Measurements from ENCODE around the gene PARP11. TPM values are rescaled to one million over a fixed set of nuclear protein-coding genes. Genes with fewer than 3 reads are reported as not detected.

PARP11 gene
- total RNA-seq, 1 donor from 2014 or later, result 8.7 TPM

GRCh38 chr12:3838076-3838475 lies 35.1 kb downstream of the PARP11 start:
- TF ChIP-seq CTCF (IDR thresholded peaks at IDR 0.05), result no peak
- peaks cover 15% of the 10 kb centered on the region for H3K36me3 Mint-ChIP-seq (ENCODE audit: unreplicated experiment)
- no peak overlapping the region for H3K4me3 Mint-ChIP-seq (ENCODE audit: unreplicated experiment)
- no peaks in the 10 kb centered on the region for H3K4me1 Mint-ChIP-seq (ENCODE audit: unreplicated experiment)
- H3K27ac Mint-ChIP-seq (ENCODE audit: unreplicated experiment), result no peak overlapping the region
- no peaks in the 10 kb centered on the region for H3K27me3 Mint-ChIP-seq (ENCODE audit: unreplicated experiment)
- peaks cover 27% of the 10 kb centered on the region for H3K9me3 Mint-ChIP-seq (ENCODE audit: unreplicated experiment)
- DNase-seq (ENCODE audit: extremely low spot score, unreplicated experiment), result no peak

DNA sequence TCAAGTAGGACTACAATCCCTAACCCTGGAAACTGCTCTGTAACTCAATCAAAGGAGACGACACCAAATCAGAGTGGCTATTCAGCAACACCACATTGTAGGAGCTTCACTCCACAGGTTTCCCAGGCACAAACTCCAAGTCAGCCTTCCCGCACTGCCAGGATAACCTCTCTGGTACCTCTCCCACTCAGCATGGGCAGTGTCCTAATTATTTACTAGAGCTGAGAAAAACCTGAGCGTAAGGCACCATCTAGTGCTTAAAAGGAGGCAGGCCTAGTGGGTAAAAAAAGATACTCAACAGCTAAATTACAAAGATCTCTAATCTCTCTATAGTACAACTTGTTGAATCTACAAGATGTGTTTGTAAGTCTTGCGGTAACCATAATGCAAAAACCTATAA lies 36.1 kb downstream of the PARP11 start:
- Mint-ChIP-seq H3K27ac (ENCODE audit: unreplicated experiment) (no peak overlapping the region), H3K9me3 (ENCODE audit: unreplicated experiment) (peaks cover 27% of the 10 kb centered on the region), H3K36me3 (ENCODE audit: unreplicated experiment) (peaks cover 15% of the 10 kb centered on the region), H3K4me3 (ENCODE audit: unreplicated experiment) (no peak overlapping the region), H3K27me3 (ENCODE audit: unreplicated experiment) (no peaks in the 10 kb centered on the region), H3K4me1 (ENCODE audit: unreplicated experiment) (no peaks in the 10 kb centered on the region)
- DNase-seq (ENCODE audit: extremely low spot score, unreplicated experiment), result no peak
- no peak for TF ChIP-seq CTCF (IDR thresholded peaks at IDR 0.05)

GRCh38 chr12:3836641-3837040 lies 36.6 kb downstream of the PARP11 start:
- DNase-seq (ENCODE audit: extremely low spot score, unreplicated experiment), result no peak
- no peak for TF ChIP-seq CTCF (IDR thresholded peaks at IDR 0.05)
- Mint-ChIP-seq H3K4me3 (ENCODE audit: unreplicated experiment) (no peak overlapping the region), H3K9me3 (ENCODE audit: unreplicated experiment) (peaks cover 27% of the 10 kb centered on the region), H3K27me3 (ENCODE audit: unreplicated experiment) (no peaks in the 10 kb centered on the region), H3K36me3 (ENCODE audit: unreplicated experiment) (peaks cover 15% of the 10 kb centered on the region), H3K27ac (ENCODE audit: unreplicated experiment) (no peak overlapping the region), H3K4me1 (ENCODE audit: unreplicated experiment) (no peaks in the 10 kb centered on the region)

DNA sequence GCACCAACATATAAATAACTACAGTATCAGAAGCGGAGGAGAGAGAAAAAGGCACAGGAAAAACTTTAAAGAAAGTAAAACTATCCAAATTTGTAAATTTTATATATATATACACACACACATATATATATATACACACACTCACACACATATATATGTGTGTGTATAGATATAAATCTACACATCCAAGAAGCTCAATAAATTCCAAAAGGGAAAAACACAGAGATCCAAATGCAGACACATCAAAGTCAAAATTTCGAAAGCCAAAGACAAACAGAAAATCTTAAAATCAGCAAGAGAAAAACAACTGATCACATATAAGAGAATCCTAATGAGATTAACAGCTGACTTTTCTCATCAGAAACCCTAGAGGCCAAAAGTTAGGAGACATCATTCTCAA lies 37.3 kb downstream of the PARP11 start:
- Mint-ChIP-seq H3K27ac (ENCODE audit: unreplicated experiment) (no peak overlapping the region), H3K4me3 (ENCODE audit: unreplicated experiment) (no peak overlapping the region), H3K27me3 (ENCODE audit: unreplicated experiment) (no peaks in the 10 kb centered on the region), H3K4me1 (ENCODE audit: unreplicated experiment) (no peaks in the 10 kb centered on the region), H3K36me3 (ENCODE audit: unreplicated experiment) (peaks cover 15% of the 10 kb centered on the region), H3K9me3 (ENCODE audit: unreplicated experiment) (peaks cover 27% of the 10 kb centered on the region)
- TF ChIP-seq CTCF (IDR thresholded peaks at IDR 0.05), result no peak
- DNase-seq (ENCODE audit: extremely low spot score, unreplicated experiment), result no peak

- Mint-ChIP-seq H3K36me3 (ENCODE audit: unreplicated experiment) (peaks cover 14% of the 10 kb centered on the region), H3K9me3 (ENCODE audit: unreplicated experiment) (peaks cover 27% of the 10 kb centered on the region), H3K27me3 (ENCODE audit: unreplicated experiment) (no peaks in the 10 kb centered on the region), H3K4me1 (ENCODE audit: unreplicated experiment) (no peaks in the 10 kb centered on the region), H3K4me3 (ENCODE audit: unreplicated experiment) (no peak overlapping the region), H3K27ac (ENCODE audit: unreplicated experiment) (no peak overlapping the region)
- DNase-seq (ENCODE audit: extremely low spot score, unreplicated experiment), result no peak
- TF ChIP-seq CTCF (IDR thresholded peaks at IDR 0.05), result no peak
Observed at GRCh38 chr12:3834774-3835173, 38.4 kb downstream of the PARP11 start.
